Mucosa of rectum (tissue), 2 donors: Measurements from ENCODE around the gene CRY1.

ENCODE experiments used
- H3K27ac ChIP-seq, 2 donors: one replicate each; pipeline ENCODE4 v1.7.0; 2013; ENCODE audit warnings: inconsistent platforms in 2 of 2, low read depth in 2 of 2, low read length in 2 of 2
- H3K27me3 ChIP-seq, 2 donors: one replicate each; pipeline ENCODE4 v1.7.0; 2013; ENCODE audit warnings: low read length in 2 of 2; ENCODE audit not compliant: control insufficient read depth in 2 of 2, insufficient read depth in 2 of 2
- H3K36me3 ChIP-seq, 2 donors: one replicate each; pipeline ENCODE4 v1.7.0; 2013; ENCODE audit warnings: low read length in 2 of 2; ENCODE audit not compliant: control insufficient read depth in 2 of 2, insufficient read depth in 2 of 2
- H3K4me1 ChIP-seq, 2 donors: one replicate each; pipeline ENCODE4 v1.7.0; 2013; ENCODE audit warnings: low read length in 2 of 2, mild to moderate bottlenecking in 1 of 2; ENCODE audit not compliant: control insufficient read depth in 2 of 2, insufficient read depth in 2 of 2
- H3K4me3 ChIP-seq, 2 donors: one replicate each; pipeline ENCODE4 v1.7.0; 2013; ENCODE audit warnings: low read length in 2 of 2
- H3K9ac ChIP-seq, 2 donors: one replicate each; pipeline ENCODE4 v1.7.0; 2013; ENCODE audit warnings: low read length in 2 of 2, low read depth in 1 of 2, mild to moderate bottlenecking in 1 of 2
- H3K9me3 ChIP-seq, 2 donors: one replicate each; pipeline ENCODE4 v1.7.0; 2013; ENCODE audit warnings: low read length in 2 of 2; ENCODE audit not compliant: control insufficient read depth in 2 of 2
- donor health status: healthy.
- donor health status: Normal muscosa, but diverticular disease.

The CRY1 gene

DNA sequence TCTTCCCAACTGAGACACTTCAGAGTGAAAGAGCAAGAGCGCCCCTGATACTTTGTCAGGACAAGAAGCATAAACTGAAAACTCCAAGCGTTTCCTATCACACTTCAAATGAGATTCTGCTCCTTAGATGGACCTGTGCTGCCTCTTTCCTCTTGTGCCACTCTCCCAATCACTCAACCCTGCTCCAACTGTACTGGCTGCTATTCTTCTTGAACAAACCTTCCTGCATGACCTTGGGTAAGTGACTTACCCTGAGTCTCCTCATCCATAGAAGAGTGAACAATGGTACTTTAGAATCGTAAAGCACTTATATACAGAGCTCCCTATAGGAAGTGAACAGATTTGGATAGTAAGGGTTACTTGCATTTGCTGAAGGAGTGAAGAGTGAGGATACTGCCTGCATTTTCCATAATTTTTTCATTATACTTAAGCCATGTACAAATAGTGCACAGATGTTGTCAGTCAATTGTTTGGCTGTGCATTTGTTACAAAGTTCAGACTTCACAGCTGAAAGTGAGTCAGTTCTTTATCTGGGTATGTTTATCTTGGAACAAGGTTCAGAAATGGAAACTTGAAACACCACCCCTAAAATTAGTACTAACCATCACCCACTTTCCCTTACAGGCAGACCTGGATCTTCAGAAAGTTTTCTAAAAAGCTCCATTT, 117.2 kb downstream of the CRY1 start:
- peak overlapping the region in 1 of 2 donors; percentile 10 for H3K27ac ChIP-seq
- peaks cover 3 to 10% of the 10 kb centered on the region in 2 donors for H3K36me3 ChIP-seq
- H3K9ac ChIP-seq = no peak overlapping the region
- H3K4me3 ChIP-seq = no peak overlapping the region
- no peaks in the 10 kb centered on the region for H3K9me3 ChIP-seq
- no peaks in the 10 kb centered on the region for H3K27me3 ChIP-seq
- peaks cover 8 to 29% of the 10 kb centered on the region in 2 donors for H3K4me1 ChIP-seq

- Histone ChIP-seq H3K9ac (no peak overlapping the region), H3K27me3 (no peaks in the 10 kb centered on the region), H3K9me3 (no peaks in the 10 kb centered on the region), H3K4me1 (peaks cover 8 to 29% of the 10 kb centered on the region in 2 donors), H3K4me3 (no peak overlapping the region), H3K27ac (no peak overlapping the region), H3K36me3 (peaks cover 6 to 15% of the 10 kb centered on the region in 2 donors)
Measured at GRCh38 chr12:106975098-106975497, 118.3 kb downstream of the CRY1 start.

DNA sequence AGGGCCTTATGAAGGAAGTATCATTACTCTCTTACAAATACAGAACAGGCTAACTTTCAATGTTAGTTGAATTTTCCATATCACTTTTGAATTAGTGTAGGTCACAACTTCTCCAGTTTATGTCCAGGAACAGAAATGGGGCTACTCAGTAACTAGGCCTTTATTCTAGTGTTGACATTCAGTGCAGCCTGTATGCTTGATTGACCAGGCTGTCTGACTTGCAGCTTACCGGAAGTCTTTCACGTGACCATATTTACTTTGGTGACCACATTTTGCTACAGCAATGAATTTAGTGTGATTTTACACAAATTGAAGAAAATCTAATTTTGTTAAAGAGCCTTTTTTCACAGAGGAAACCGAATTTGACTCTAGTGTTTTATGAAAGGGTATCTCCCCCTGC, 118.8 kb downstream of the CRY1 start:
- H3K36me3 ChIP-seq = peaks cover 6 to 15% of the 10 kb centered on the region in 2 donors
- no peaks in the 10 kb centered on the region for H3K9me3 ChIP-seq
- H3K9ac ChIP-seq = no peak overlapping the region
- H3K27me3 ChIP-seq = no peaks in the 10 kb centered on the region
- no peak overlapping the region for H3K27ac ChIP-seq
- peaks cover 8 to 29% of the 10 kb centered on the region in 2 donors for H3K4me1 ChIP-seq
- H3K4me3 ChIP-seq = no peak overlapping the region

GRCh38 chr12:106973545-106973944, 119.8 kb downstream of the CRY1 start:
- Histone ChIP-seq H3K27me3 (no peaks in the 10 kb centered on the region), H3K4me1 (peaks cover 8 to 29% of the 10 kb centered on the region in 2 donors), H3K27ac (no peak overlapping the region), H3K4me3 (no peak overlapping the region), H3K9ac (no peak overlapping the region), H3K36me3 (peaks cover 6 to 15% of the 10 kb centered on the region in 2 donors), H3K9me3 (no peaks in the 10 kb centered on the region)

- Histone ChIP-seq H3K4me3 (no peak overlapping the region), H3K9ac (no peak overlapping the region), H3K4me1 (peaks cover 0 to 12% of the 10 kb centered on the region in 2 donors), H3K27ac (no peak overlapping the region), H3K36me3 (peaks cover 12 to 21% of the 10 kb centered on the region in 2 donors), H3K9me3 (no peaks in the 10 kb centered on the region), H3K27me3 (no peaks in the 10 kb centered on the region)
Measured at GRCh38 chr12:106971065-106971464, 122.3 kb downstream of the CRY1 start.

GRCh38 chr12:106964526-106964925, 128.8 kb downstream of the CRY1 start:
- Histone ChIP-seq H3K27ac (no peak overlapping the region), H3K4me1 (no peaks in the 10 kb centered on the region), H3K4me3 (no peak overlapping the region), H3K9me3 (no peaks in the 10 kb centered on the region), H3K27me3 (no peaks in the 10 kb centered on the region), H3K36me3 (peaks cover 5 to 12% of the 10 kb centered on the region in 2 donors), H3K9ac (no peak overlapping the region)

DNA sequence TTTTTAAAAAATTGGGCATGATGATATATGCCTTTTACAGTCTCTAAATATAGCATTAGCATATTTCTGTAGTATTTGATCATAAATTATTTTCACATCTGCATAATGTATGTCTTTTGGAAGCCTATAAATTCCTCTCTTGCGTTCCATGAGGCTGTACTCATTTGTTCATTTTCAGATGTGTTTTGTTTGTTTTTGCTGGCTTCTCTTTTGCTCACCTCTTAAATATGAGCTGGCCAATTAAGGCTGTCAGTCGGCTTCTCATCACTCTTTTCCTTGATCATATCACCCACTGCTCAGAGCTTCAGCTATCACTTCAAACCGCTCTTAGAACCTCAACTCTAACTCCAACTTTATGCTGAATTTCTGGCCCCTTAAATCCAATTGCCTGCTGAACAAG, 131.1 kb downstream of the CRY1 start:
- no peak overlapping the region for H3K9ac ChIP-seq
- H3K27me3 ChIP-seq = no peaks in the 10 kb centered on the region
- H3K9me3 ChIP-seq = no peaks in the 10 kb centered on the region
- H3K27ac ChIP-seq = no peak overlapping the region
- H3K36me3 ChIP-seq = peaks cover 0 to 6% of the 10 kb centered on the region in 2 donors
- no peak overlapping the region for H3K4me3 ChIP-seq
- H3K4me1 ChIP-seq = peaks cover 0 to 9% of the 10 kb centered on the region in 2 donors

- peaks cover 0 to 9% of the 10 kb centered on the region in 2 donors for H3K4me1 ChIP-seq
- no peak overlapping the region for H3K9ac ChIP-seq
- no peak overlapping the region for H3K4me3 ChIP-seq
- no peaks in the 10 kb centered on the region for H3K27me3 ChIP-seq
- no peak overlapping the region for H3K27ac ChIP-seq
- H3K9me3 ChIP-seq = no peaks in the 10 kb centered on the region
- peaks cover 0 to 6% of the 10 kb centered on the region in 2 donors for H3K36me3 ChIP-seq
Measured at GRCh38 chr12:106960443-106960842, 132.9 kb downstream of the CRY1 start.

GRCh38 chr12:106957583-106957982, 135.8 kb downstream of the CRY1 start:
- Histone ChIP-seq H3K9ac (peak overlapping the region in 1 of 2 donors; percentile 97), H3K4me1 (peaks cover 0 to 16% of the 10 kb centered on the region in 2 donors)

GRCh38 chr12:106956048-106956578, 137.2 kb downstream of the CRY1 start:
- Histone ChIP-seq H3K27me3 (no peaks in the 10 kb centered on the region), H3K36me3 (peaks cover 0 to 3% of the 10 kb centered on the region in 2 donors), H3K9ac (peak overlapping the region; percentile 92 to 97), H3K4me1 (peaks cover 0 to 16% of the 10 kb centered on the region in 2 donors), H3K9me3 (no peaks in the 10 kb centered on the region), H3K27ac (peak overlapping the region; percentile 93 to 95), H3K4me3 (peak overlapping the region; percentile 95 to 98)

More at GRCh38 chr12:106957583-106957982, 135.8 kb downstream of the CRY1 start:
- H3K9me3 ChIP-seq = no peaks in the 10 kb centered on the region
- H3K4me3 ChIP-seq = peak overlapping the region; percentile 95 to 98
- H3K36me3 ChIP-seq = peaks cover 0 to 6% of the 10 kb centered on the region in 2 donors
- no peaks in the 10 kb centered on the region for H3K27me3 ChIP-seq
- H3K27ac ChIP-seq = no peak overlapping the region
